Spleen (tissue), 11 donors: ENCODE data around the gene SIK3. TPM values are rescaled to one million over a fixed set of nuclear protein-coding genes. Genes with fewer than 3 reads are reported as not detected.

Source experiments
- DNase-seq: peaks from one replicate; pipeline ENCODE4 v3.0.0-alpha.2; 2020
- H3K27ac ChIP-seq, 8 donors: fragments of 200-600 bp; sonication (generic) in 7 of 8; 1 replicate in 4 of 8; 2 replicates in 4 of 8; pipeline versions ENCODE4 v1.5.0 to v1.8.0; 2016 to 2021; ENCODE audit warnings: inconsistent platforms in 4 of 8, mild to moderate bottlenecking in 4 of 8, moderate library complexity in 1 of 8
- H3K27me3 ChIP-seq, 7 donors: fragments of 200-600 bp; sonication (generic) in 6 of 7; replicated peaks in 1 of 7; 1 replicate in 4 of 7; 2 replicates in 3 of 7; pipeline versions ENCODE4 v1.5.0 to v1.8.0; 2016 to 2021; ENCODE audit warnings: inconsistent platforms in 3 of 7, mild to moderate bottlenecking in 1 of 7
- H3K36me3 ChIP-seq, 6 donors: fragments of 200-600 bp; sonication (generic) in 5 of 6; 1 replicate in 4 of 6; 2 replicates in 2 of 6; pipeline versions ENCODE4 v1.5.0 to v1.8.0; 2016 to 2021; ENCODE audit warnings: inconsistent platforms in 2 of 6
- H3K4me1 ChIP-seq, 6 donors: fragments of 200-600 bp; sonication (generic) in 5 of 6; 1 replicate in 3 of 6; 2 replicates in 3 of 6; pipeline versions ENCODE4 v1.5.0 to v1.8.0; 2016 to 2021; ENCODE audit warnings: inconsistent platforms in 3 of 6
- H3K4me3 ChIP-seq, 8 donors: fragments of 200-600 bp; sonication (generic) in 7 of 8; 1 replicate in 4 of 8; 2 replicates in 4 of 8; pipeline versions ENCODE4 v1.5.0 to v1.8.0; 2016 to 2021; ENCODE audit warnings: inconsistent platforms in 4 of 8, mild to moderate bottlenecking in 4 of 8, moderate library complexity in 2 of 8
- H3K9me3 ChIP-seq, 8 donors: fragments of 200-600 bp; sonication (generic) in 7 of 8; 1 replicate in 4 of 8; 2 replicates in 4 of 8; pipeline versions ENCODE4 v1.5.0 to v1.8.0; 2016 to 2021; ENCODE audit warnings: inconsistent platforms in 4 of 8
- CTCF ChIP-seq, 11 experiments: fragments of 200-600 bp in 7 of 11; fragments of 450-650 bp in 4 of 11; sonication (generic) in 4 of 11; IDR thresholded peaks in 8 of 11; conservative IDR thresholded peaks in 3 of 11; 1 replicate in 7 of 11; 2 replicates in 4 of 11; pipeline versions ENCODE4 v1.4.0 to v1.8.0; 2016 to 2021; ENCODE audit warnings: antibody characterized with exemption in 11 of 11, inconsistent platforms in 4 of 11, mild to moderate bottlenecking in 1 of 11
- POLR2A ChIP-seq, 3 donors: fragments of 450-650 bp; IDR thresholded peaks; one replicate each; pipeline ENCODE4 v1.5.1; 2017; ENCODE audit warnings: antibody characterized with exemption in 3 of 3, mild to moderate bottlenecking in 1 of 3
- POLR2AphosphoS5 ChIP-seq, 3 donors: sonication (generic); formaldehyde crosslinking; IDR thresholded peaks; one replicate each; pipeline ENCODE4 v1.5.1; 2017; ENCODE audit warnings: antibody characterized with exemption in 3 of 3
- WGBS, 5 donors: extraction: QIAGEN DNeasy Blood & Tissue Kit in 3 of 5; methylation state at CpG; one replicate each; pipeline versions ENCODE4 v1.1.5 to v1.1.7; 2013 to 2018; 5-methylcytosine and 5-hydroxymethylcytosine counted together
- intact Hi-C: fragments of 100-400 bp; cut with DNase I; formaldehyde crosslinking; loops from one replicate; pipeline ENCODE4 v1.15.0; 2023; ENCODE audit warnings: low total_unique reads
- polyA plus RNA-seq, 3 donors: library from polyadenylated mRNA; stranded (reverse); fragments of 200-250 nt; gene quantifications; one replicate each; pipeline ENCODE4 v1.2.1, GENCODE V29; 2013
- total RNA-seq, 7 donors: library from RNA; depleted of rRNA in 3 of 7; stranded (reverse); fragments of >200 nt in 3 of 7; fragmentation: NEBNext Ultra II Directional in 4 of 7; extraction: Animal tissue kit (Norgen Biotek cat#: 25700) in 4 of 7; gene quantifications; one replicate each; pipeline versions ENCODE4 v1.1.0 to v1.2.1, GENCODE V29; 2016 to 2021
- donor health status: healthy with polysubstance abuse.
- donor health status: DM: no; HTN: no; CAD: no; lungs with moderate emphysema.
- donor health status: DM: no; HTN: no; CAD: no.
- donor health status: Bipolar disorder and iron deficiency.
- donor health status: healthy.
- donor health status: DM: no; HTN: no; CAD: no.
- donor health status: DM: yes; HTN: yes; CAD: no.

SIK3 gene
- total and polyA plus RNA-seq, 10 donors = 7.8 to 112 (median 67.6) TPM

DNA sequence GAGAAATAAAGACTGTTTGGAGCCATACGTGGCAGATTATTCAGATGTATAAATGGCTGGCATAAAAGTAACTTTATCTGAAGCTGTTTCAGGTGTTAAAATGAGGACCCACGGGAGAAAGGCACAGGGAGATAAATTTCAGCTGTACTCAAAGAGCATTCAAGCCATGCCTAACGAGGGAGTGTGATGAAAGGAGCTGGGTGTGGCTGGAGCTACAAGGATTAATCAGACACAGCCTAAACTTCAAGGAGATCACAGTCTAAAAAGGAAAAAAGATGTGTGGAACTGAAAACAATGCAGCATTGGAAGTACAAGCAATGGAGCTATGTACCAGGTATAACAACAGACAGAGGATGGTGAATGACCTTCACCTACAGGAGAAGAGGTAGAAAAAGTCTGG, 140.0 kb downstream of the SIK3 start:
- no peaks in the 10 kb centered on the region for H3K27me3 ChIP-seq
- peaks cover 5 to 97% (median 38%) of the 10 kb centered on the region in 6 donors for H3K4me1 ChIP-seq
- intact Hi-C loops = no loop called here
- WGBS, 5 donors = 73 to 87% (median 77%) methylated on average over 3 of the region's 3 CpGs
- peaks cover 0 to 37% (median 6%) of the 10 kb centered on the region in 6 donors for H3K36me3 ChIP-seq
- TF ChIP-seq POLR2AphosphoS5 (IDR thresholded peaks at IDR 0.05) (no peak), POLR2A (IDR thresholded peaks at IDR 0.05) (no peak), CTCF (IDR thresholded peaks at IDR 0.05 in 8 of 11, conservative IDR thresholded peaks at IDR 0.05 in 3 of 11) (no peak)
- H3K27ac ChIP-seq = no peak overlapping the region
- no peak overlapping the region for H3K4me3 ChIP-seq
- H3K9me3 ChIP-seq = no peaks in the 10 kb centered on the region
- DNase-seq = no peak

GRCh38 chr11:116955949-116956348, 142.3 kb downstream of the SIK3 start:
- WGBS, 5 donors = 86 to 95% (median 91%) methylated on average over 4 of the region's 4 CpGs
- H3K4me1 ChIP-seq = peaks cover 5 to 86% (median 27%) of the 10 kb centered on the region in 6 donors
- no peaks in the 10 kb centered on the region for H3K9me3 ChIP-seq
- peaks cover 0 to 44% (median 7%) of the 10 kb centered on the region in 6 donors for H3K36me3 ChIP-seq
- H3K27me3 ChIP-seq = no peaks in the 10 kb centered on the region
- TF ChIP-seq POLR2A (IDR thresholded peaks at IDR 0.05) = no peak
- TF ChIP-seq POLR2AphosphoS5 (IDR thresholded peaks at IDR 0.05) = no peak
- TF ChIP-seq CTCF (IDR thresholded peaks at IDR 0.05 in 8 of 11, conservative IDR thresholded peaks at IDR 0.05 in 3 of 11) = no peak
- peak overlapping the region in 6 of 8 donors; percentile 4 to 58 (median 32) for H3K27ac ChIP-seq
- no peak for DNase-seq
- H3K4me3 ChIP-seq = no peak overlapping the region
- intact Hi-C loops = no loop called here

DNA sequence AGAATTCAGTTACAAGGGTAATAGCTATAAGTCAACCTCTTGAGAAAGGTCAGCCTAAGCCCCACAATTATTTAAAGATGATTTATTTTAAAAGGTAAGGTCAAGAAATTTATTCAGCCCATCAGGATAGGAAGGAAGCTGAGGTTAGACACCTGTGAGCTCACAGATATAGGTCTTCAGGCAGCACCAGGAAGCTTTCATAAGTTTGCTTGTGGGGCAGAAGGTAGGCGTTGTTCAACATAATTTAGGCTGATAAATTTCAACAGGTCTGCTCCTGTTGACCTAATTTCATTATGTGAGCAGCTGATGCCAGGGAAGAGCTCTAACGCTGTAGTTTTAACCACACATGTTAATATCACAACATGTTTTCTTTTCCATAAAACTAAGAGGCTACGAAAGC, 142.7 kb downstream of the SIK3 start:
- Histone ChIP-seq H3K4me3 (no peak overlapping the region), H3K36me3 (peaks cover 0 to 48% (median 11%) of the 10 kb centered on the region in 6 donors), H3K27ac (peak overlapping the region in 6 of 8 donors; percentile 4 to 58 (median 32)), H3K27me3 (no peaks in the 10 kb centered on the region), H3K4me1 (peaks cover 5 to 82% (median 27%) of the 10 kb centered on the region in 6 donors), H3K9me3 (no peaks in the 10 kb centered on the region)
- WGBS, 5 donors = 56 to 64% (median 60%) methylated on average over 3 of the region's 3 CpGs
- no peak for DNase-seq
- TF ChIP-seq POLR2AphosphoS5 (IDR thresholded peaks at IDR 0.05) (no peak), POLR2A (IDR thresholded peaks at IDR 0.05) (no peak), CTCF (IDR thresholded peaks at IDR 0.05 in 8 of 11, conservative IDR thresholded peaks at IDR 0.05 in 3 of 11) (no peak)
- intact Hi-C loops = no loop called here

DNA sequence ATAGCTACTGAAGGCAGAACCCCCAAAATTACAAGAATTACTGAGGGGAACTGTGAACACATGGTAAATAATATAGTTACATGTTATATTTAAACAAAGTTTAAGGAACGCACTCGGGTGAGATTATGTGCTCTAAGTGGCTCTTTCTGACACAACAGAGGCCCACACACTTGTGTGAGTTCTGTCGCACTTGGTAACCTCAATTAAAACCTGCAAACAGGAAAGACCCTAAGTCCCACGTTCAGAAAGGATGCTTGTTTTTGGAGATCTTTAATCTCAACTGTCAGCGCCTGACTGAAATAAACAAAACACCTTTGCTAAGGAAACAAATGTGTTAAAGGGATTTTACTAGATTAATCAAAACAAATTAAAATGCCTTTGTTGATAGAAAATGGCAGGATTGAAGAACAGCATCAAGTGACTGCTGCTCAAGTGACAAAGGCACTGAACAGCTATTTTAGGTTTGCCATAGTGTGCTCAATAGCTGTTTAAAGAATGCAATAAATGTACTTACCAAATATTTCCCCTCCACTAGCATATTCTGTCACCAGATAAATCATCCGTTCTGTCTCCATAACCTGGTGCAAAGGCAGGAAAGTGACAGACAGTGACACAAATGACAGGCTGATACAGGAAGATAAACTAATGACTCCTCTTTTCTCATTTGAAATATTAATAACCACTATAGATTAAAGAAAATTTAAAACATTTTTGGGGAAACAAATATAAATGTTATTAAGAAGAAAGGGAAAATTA, 144.5 kb downstream of the SIK3 start:
- H3K27me3 ChIP-seq = no peaks in the 10 kb centered on the region
- WGBS, 5 donors = 69 to 78% (median 72%) methylated on average over 6 of the region's 6 CpGs
- H3K9me3 ChIP-seq = no peaks in the 10 kb centered on the region
- H3K4me1 ChIP-seq = peaks cover 5 to 82% (median 35%) of the 10 kb centered on the region in 6 donors
- peaks cover 0 to 64% (median 17%) of the 10 kb centered on the region in 6 donors for H3K36me3 ChIP-seq
- intact Hi-C loops = no loop called here
- no peak overlapping the region for H3K4me3 ChIP-seq
- H3K27ac ChIP-seq = peak overlapping the region in 4 of 8 donors; percentile 15 to 49 (median 30)
- DNase-seq = no peak
- TF ChIP-seq POLR2AphosphoS5 (IDR thresholded peaks at IDR 0.05) = no peak
- TF ChIP-seq CTCF (IDR thresholded peaks at IDR 0.05 in 8 of 11, conservative IDR thresholded peaks at IDR 0.05 in 3 of 11) = no peak
- no peak for TF ChIP-seq POLR2A (IDR thresholded peaks at IDR 0.05)
